OCI-LY7 (cell line): ENCODE data around the gene SSBP2.

Experiments
- CTCF ChIP-seq: fragments of 200-600 bp; sonication (generic); conservative IDR thresholded peaks from 2 replicates; pipeline ENCODE4 v1.5.1; 2014; ENCODE audit warnings: mild to moderate bottlenecking, antibody characterized with exemption, low read length, moderate library complexity, mixed read lengths
- EZH2phosphoT487 ChIP-seq: fragments of 200-600 bp; sonication (generic); IDR thresholded peaks from 2 replicates; pipeline ENCODE4 v1.6.1; 2018; ENCODE audit warnings: low read depth, borderline replicate concordance, mild to moderate bottlenecking, mixed run types, antibody characterized with exemption, low read length, moderate library complexity, mixed read lengths

GRCh38 chr5:81687292-81687691 lies 63.6 kb downstream of the SSBP2 start:
- no peak for TF ChIP-seq CTCF
- no peak for TF ChIP-seq EZH2phosphoT487
